ENCODE data around the gene COL5A3.

COL5A3 gene

DNA sequence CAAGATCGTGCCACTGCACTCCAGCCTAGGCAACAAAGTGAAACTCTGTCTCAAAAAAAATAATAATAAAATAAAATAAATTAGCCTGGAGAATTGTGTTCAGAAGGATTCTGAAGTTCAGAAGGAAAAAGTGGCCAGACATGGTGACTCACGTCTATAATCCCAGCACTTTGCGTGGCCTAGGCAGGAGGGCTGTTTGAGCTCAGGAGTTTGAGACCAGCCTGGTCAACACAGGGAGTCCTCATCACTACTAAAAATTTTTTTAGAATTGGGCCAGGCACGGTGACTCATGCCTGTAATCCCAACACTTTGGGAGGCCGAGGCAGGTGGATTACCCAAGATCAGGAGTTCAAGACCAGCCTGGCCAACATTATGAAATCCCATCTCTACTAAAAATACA is 8.9 kb upstream of the COL5A3 start:
- no peak for TF ChIP-seq ZC3H10 (CRISPR knock-in tag; IDR thresholded peaks at IDR 0.05)
- TF ChIP-seq, protein P1, sequence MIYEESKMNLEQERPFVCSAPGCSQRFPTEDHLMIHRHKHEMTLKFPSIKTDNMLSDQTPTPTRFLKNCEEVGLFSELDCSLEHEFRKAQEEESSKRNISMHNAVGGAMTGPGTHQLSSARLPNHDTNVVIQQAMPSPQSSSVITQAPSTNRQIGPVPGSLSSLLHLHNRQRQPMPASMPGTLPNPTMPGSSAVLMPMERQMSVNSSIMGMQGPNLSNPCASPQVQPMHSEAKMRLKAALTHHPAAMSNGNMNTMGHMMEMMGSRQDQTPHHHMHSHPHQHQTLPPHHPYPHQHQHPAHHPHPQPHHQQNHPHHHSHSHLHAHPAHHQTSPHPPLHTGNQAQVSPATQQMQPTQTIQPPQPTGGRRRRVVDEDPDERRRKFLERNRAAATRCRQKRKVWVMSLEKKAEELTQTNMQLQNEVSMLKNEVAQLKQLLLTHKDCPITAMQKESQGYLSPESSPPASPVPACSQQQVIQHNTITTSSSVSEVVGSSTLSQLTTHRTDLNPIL (CRISPR knock-in tag; IDR thresholded peaks at IDR 0.05; ENCODE audit: low read depth), result no peak
- ATAC-seq, result no peak

DNA sequence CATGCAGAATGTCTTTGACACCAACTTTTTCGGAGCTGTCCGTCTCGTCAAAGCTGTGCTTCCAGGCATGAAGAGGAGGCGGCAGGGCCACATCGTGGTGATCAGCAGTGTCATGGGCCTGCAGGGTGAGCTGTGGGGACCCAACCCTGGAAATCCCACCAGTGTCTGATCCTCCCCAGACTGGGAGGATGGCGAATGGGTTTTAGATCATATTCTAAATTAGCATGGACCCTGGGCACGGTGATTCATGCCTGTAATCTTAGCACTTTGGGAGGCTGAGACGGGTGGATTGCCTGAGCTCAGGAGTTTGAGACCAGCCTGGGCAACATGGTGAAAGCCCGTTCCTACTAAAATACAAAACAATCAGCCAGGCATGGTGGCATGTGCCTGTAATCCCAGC is 8.5 kb upstream of the COL5A3 start:
- TF ChIP-seq RARB (CRISPR knock-in tag; IDR thresholded peaks at IDR 0.05), result no peak
- ATAC-seq, result no peak

DNA sequence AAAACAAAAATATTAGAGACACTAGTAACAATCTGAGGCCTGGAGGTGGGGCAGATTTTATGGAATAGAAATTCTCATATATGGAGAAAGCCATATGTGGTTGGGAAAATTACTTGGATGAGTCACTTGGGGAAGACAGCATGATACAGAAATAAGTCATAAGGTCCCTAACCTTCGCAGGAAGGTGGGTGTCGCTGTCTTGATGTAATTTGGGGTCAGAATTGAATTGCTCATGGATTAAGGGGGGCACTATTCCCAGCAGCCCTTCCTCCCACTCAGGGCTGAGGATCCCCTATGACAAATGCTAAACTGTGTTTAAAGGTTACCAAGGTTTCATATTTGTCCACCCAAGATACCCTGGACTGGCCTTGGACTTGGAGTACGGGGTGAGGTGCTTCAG is 8.0 kb upstream of the COL5A3 start:
- no peak for TF ChIP-seq BACH2 (CRISPR knock-in tag; IDR thresholded peaks at IDR 0.05; ENCODE audit: borderline replicate concordance)
- TF ChIP-seq ZNF565 (CRISPR knock-in tag; conservative IDR thresholded peaks at IDR 0.05; ENCODE audit: low read depth), result no peak
- TF ChIP-seq GLIS3 (CRISPR knock-in tag; IDR thresholded peaks at IDR 0.05), result no peak
- TF ChIP-seq, protein P2, sequence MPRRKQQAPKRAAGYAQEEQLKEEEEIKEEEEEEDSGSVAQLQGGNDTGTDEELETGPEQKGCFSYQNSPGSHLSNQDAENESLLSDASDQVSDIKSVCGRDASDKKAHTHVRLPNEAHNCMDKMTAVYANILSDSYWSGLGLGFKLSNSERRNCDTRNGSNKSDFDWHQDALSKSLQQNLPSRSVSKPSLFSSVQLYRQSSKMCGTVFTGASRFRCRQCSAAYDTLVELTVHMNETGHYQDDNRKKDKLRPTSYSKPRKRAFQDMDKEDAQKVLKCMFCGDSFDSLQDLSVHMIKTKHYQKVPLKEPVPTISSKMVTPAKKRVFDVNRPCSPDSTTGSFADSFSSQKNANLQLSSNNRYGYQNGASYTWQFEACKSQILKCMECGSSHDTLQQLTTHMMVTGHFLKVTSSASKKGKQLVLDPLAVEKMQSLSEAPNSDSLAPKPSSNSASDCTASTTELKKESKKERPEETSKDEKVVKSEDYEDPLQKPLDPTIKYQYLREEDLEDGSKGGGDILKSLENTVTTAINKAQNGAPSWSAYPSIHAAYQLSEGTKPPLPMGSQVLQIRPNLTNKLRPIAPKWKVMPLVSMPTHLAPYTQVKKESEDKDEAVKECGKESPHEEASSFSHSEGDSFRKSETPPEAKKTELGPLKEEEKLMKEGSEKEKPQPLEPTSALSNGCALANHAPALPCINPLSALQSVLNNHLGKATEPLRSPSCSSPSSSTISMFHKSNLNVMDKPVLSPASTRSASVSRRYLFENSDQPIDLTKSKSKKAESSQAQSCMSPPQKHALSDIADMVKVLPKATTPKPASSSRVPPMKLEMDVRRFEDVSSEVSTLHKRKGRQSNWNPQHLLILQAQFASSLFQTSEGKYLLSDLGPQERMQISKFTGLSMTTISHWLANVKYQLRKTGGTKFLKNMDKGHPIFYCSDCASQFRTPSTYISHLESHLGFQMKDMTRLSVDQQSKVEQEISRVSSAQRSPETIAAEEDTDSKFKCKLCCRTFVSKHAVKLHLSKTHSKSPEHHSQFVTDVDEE (CRISPR knock-in tag; IDR thresholded peaks at IDR 0.05), result no peak
- ATAC-seq, result no peak; the same call in 2 of the 3 replicates

DNA sequence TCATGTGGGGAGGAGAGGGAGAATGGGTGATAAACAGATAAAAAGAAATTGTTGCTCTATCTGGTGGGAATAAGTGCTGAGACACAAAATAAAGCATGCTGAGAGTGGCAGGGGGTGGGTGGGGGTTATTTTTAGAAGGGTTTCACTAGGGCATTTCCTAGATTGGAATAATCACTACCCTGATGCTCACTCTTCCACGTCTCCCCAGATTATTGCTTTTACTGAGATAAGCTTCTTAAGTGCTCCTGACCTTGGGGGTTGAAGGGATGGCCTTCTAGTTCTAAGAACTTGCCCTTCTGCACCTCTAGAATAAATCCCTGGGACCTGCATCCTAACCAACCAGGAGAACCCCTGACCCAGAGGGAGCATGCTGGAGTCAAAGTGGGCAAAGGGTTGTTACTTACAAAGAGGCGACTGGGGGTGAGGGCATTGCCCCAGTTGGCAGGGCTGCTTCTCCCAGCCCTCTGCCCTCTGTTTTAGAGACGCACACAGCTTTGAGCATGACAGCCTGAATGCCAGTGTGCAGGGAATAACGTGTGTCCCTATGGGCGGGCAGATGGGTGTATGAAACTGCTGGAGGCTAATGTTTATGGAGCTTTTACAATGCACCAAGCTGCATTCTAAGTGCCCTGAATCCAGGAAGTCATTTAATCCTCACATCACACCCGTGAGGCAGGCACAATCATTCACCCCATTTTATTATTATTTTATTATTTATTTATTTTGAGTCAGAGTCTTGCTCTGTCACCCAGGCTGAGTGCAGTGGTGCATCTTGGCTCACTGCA is 3.7 kb upstream of the COL5A3 start:
- no peak for TF ChIP-seq SNAI2 (CRISPR knock-in tag; IDR thresholded peaks at IDR 0.05)
- TF ChIP-seq, protein P3, sequence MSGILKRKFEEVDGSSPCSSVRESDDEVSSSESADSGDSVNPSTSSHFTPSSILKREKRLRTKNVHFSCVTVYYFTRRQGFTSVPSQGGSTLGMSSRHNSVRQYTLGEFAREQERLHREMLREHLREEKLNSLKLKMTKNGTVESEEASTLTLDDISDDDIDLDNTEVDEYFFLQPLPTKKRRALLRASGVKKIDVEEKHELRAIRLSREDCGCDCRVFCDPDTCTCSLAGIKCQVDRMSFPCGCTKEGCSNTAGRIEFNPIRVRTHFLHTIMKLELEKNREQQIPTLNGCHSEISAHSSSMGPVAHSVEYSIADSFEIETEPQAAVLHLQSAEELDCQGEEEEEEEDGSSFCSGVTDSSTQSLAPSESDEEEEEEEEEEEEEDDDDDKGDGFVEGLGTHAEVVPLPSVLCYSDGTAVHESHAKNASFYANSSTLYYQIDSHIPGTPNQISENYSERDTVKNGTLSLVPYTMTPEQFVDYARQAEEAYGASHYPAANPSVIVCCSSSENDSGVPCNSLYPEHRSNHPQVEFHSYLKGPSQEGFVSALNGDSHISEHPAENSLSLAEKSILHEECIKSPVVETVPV (CRISPR knock-in tag; IDR thresholded peaks at IDR 0.05), result no peak
- no peak for TF ChIP-seq ZNF70 (CRISPR knock-in tag; IDR thresholded peaks at IDR 0.05)
- no peak for TF ChIP-seq ZFP30 (CRISPR knock-in tag; IDR thresholded peaks at IDR 0.05)
- TF ChIP-seq ESRRG (CRISPR knock-in tag; IDR thresholded peaks at IDR 0.05), result no peak
- TF ChIP-seq, protein P4, sequence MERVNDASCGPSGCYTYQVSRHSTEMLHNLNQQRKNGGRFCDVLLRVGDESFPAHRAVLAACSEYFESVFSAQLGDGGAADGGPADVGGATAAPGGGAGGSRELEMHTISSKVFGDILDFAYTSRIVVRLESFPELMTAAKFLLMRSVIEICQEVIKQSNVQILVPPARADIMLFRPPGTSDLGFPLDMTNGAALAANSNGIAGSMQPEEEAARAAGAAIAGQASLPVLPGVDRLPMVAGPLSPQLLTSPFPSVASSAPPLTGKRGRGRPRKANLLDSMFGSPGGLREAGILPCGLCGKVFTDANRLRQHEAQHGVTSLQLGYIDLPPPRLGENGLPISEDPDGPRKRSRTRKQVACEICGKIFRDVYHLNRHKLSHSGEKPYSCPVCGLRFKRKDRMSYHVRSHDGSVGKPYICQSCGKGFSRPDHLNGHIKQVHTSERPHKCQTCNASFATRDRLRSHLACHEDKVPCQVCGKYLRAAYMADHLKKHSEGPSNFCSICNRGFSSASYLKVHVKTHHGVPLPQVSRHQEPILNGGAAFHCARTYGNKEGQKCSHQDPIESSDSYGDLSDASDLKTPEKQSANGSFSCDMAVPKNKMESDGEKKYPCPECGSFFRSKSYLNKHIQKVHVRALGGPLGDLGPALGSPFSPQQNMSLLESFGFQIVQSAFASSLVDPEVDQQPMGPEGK (CRISPR knock-in tag; IDR thresholded peaks at IDR 0.05; ENCODE audit: borderline replicate concordance), result no peak
- TF ChIP-seq, protein P2 (CRISPR knock-in tag; IDR thresholded peaks at IDR 0.05), result no peak
- TF ChIP-seq PPARA (CRISPR knock-in tag; IDR thresholded peaks at IDR 0.05; ENCODE audit: borderline replicate concordance), result no peak
- no peak for TF ChIP-seq ARNTL (CRISPR knock-in tag; IDR thresholded peaks at IDR 0.05; ENCODE audit: borderline replicate concordance, low read depth)
- TF ChIP-seq ISL1 (CRISPR knock-in tag; IDR thresholded peaks at IDR 0.05), result no peak
- TF ChIP-seq BACH2 (CRISPR knock-in tag; IDR thresholded peaks at IDR 0.05; ENCODE audit: borderline replicate concordance), result no peak
- no peak for TF ChIP-seq CSDC2 (CRISPR knock-in tag; IDR thresholded peaks at IDR 0.05)
- TF ChIP-seq, protein P5, sequence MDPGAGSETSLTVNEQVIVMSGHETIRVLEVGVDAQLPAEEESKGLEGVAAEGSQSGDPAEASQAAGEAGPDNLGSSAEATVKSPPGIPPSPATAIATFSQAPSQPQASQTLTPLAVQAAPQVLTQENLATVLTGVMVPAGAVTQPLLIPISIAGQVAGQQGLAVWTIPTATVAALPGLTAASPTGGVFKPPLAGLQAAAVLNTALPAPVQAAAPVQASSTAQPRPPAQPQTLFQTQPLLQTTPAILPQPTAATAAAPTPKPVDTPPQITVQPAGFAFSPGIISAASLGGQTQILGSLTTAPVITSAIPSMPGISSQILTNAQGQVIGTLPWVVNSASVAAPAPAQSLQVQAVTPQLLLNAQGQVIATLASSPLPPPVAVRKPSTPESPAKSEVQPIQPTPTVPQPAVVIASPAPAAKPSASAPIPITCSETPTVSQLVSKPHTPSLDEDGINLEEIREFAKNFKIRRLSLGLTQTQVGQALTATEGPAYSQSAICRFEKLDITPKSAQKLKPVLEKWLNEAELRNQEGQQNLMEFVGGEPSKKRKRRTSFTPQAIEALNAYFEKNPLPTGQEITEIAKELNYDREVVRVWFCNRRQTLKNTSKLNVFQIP (CRISPR knock-in tag; IDR thresholded peaks at IDR 0.05; ENCODE audit: borderline replicate concordance, low read depth), result no peak
- TF ChIP-seq RARB (CRISPR knock-in tag; IDR thresholded peaks at IDR 0.05), result no peak
- TF ChIP-seq OSR1 (CRISPR knock-in tag; IDR thresholded peaks at IDR 0.05), result no peak
- TF ChIP-seq ZNF8 (CRISPR knock-in tag; IDR thresholded peaks at IDR 0.05), result no peak
- no peak for ATAC-seq

All from SK-N-SH treated with all-trans-retinoic acid at 6 μM for 48 hours (cell line).